Activated CD4-positive, alpha-beta T cell treated with anti-CD3 and anti-CD28 coated beads, Interleukin-2, amount 50 U/mL, for 24 hours (primary cell): Measurements from ENCODE around the gene CC2D2B.
"Not testable (repeated sequence)": the region's sequence is repeated elsewhere in the genome, so short reads cannot be mapped to it uniquely, and the experiment has no call there.

Experiments used
- DNase-seq, 2 donors: peaks; one replicate each; pipeline ENCODE4 v3.0.0-alpha.2; 2020; ENCODE audit warnings: low read depth in 1 of 2, low spot score in 1 of 2

The CC2D2B gene

GRCh38 chr10:95907456-95908253 lies at the start of gene CC2D2B:
TSS of gene CC2D2B (plus strand) at chr10:95907975. CDS start at chr10:95911324, 3,349 bp downstream.
- peak; percentile 57 to 63 for DNase-seq

GRCh38 chr10:95860166-95860940 lies 47.4 kb upstream of the CC2D2B start:
- no peak for DNase-seq

- no peak for DNase-seq
Observed at GRCh38 chr10:95861386-95861785, 46.4 kb upstream of the CC2D2B start.

GRCh38 chr10:95864906-95865813 lies 42.6 kb upstream of the CC2D2B start:
- no peak for DNase-seq

- DNase-seq: no peak
Observed at GRCh38 chr10:95865814-95866466, 41.8 kb upstream of the CC2D2B start.

- DNase-seq: no peak
Observed at GRCh38 chr10:95866467-95866842, 41.3 kb upstream of the CC2D2B start.

GRCh38 chr10:95867866-95868265 lies 39.9 kb upstream of the CC2D2B start:
- no peak for DNase-seq

- DNase-seq: no peak
Observed at GRCh38 chr10:95872158-95872711, 35.5 kb upstream of the CC2D2B start.

GRCh38 chr10:95873139-95873538 lies 34.6 kb upstream of the CC2D2B start:
- no peak for DNase-seq

GRCh38 chr10:95873651-95874050 lies 34.1 kb upstream of the CC2D2B start:
- DNase-seq: no peak

GRCh38 chr10:95874783-95875182 lies 33.0 kb upstream of the CC2D2B start:
- DNase-seq: not testable (repeated sequence)

- DNase-seq: no peak
Observed at GRCh38 chr10:95876756-95877155, 31.0 kb upstream of the CC2D2B start.

GRCh38 chr10:95877881-95878280 lies 29.9 kb upstream of the CC2D2B start:
- DNase-seq: no peak

GRCh38 chr10:95880704-95881103 lies 27.1 kb upstream of the CC2D2B start:
- DNase-seq: no peak

GRCh38 chr10:95881316-95881715 lies 26.5 kb upstream of the CC2D2B start:
- no peak for DNase-seq

GRCh38 chr10:95889830-95890229 lies 17.9 kb upstream of the CC2D2B start:
- no peak for DNase-seq

GRCh38 chr10:95896071-95896850 lies 11.5 kb upstream of the CC2D2B start:
- DNase-seq: no peak

- DNase-seq: not testable (repeated sequence)
Observed at GRCh38 chr10:95905897-95906580, 1.7 kb upstream of the CC2D2B start.
